ENCODE measurements around the gene RAB31. TPM values are rescaled to one million over a fixed set of nuclear protein-coding genes. Genes with fewer than 3 reads are reported as not detected.

Gene RAB31
- total RNA-seq, 1 experiment from 2014 or later, result 6.1 TPM

DNA sequence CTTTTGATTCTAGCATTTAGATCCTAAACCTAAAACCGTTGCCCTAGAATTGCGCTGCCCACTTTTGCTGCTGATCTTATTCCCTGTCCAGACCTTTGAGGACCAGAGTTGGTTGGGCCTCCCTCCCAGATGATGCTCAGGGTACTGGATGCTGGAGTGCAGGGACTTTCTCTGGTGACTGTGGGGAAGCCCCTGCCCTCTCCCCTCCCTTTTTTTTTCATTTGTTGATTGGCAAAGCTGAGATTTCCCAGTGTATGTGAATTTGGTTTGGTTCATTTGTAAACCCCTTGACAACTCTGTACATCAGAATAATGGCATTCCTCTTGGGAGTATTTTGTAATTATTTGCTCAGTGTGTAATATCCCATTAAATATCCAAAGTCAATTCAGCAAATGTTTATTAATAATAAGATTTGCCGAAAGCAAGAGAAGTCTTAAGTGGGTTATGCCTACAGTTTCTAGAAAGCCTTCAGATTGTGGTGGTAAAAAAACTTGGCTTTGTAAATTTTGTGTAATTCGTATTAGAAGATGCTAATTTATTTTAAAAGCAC lies 28.3 kb downstream of the RAB31 start:
- intact Hi-C loops (cut with micrococcal nuclease; ENCODE audit: unreplicated experiment), result no loop called here
- Histone ChIP-seq H3K4me1 (ENCODE audit: insufficient read depth, low read length, poor library complexity, severe bottlenecking) (peaks cover 10% of the 10 kb centered on the region), H3K27ac (ENCODE audit: low read depth, low read length, poor library complexity, severe bottlenecking) (no peak overlapping the region), H3K36me3 (ENCODE audit: insufficient read depth, low read length, poor library complexity, severe bottlenecking) (no peaks in the 10 kb centered on the region), H3K4me3 (ENCODE audit: low read depth, low read length, poor library complexity, severe bottlenecking) (no peak overlapping the region), H3K27me3 (replicated peaks; ENCODE audit: insufficient read depth, low read depth, low read length, poor library complexity) (no peaks in the 10 kb centered on the region), H3K9me3 (ENCODE audit: low read depth, low read length, poor library complexity, severe bottlenecking) (no peaks in the 10 kb centered on the region)
- CTCF ChIA-PET, result no interaction called here
- BruUV-seq (replicated peaks), result no TSS peak
- DNase-seq (ENCODE audit: low spot score), result no peak
- POLR2A ChIA-PET (ENCODE audit: low non-redundant PET), result no interaction called here
- TF ChIP-seq EZH2 (IDR thresholded peaks at IDR 0.05; ENCODE audit: borderline replicate concordance, low read depth, low read length, poor library complexity, severe bottlenecking) (no peak), CTCF (conservative IDR thresholded peaks at IDR 0.05; ENCODE audit: low read depth, low read length) (no peak)

- Histone ChIP-seq H3K27me3 (replicated peaks; ENCODE audit: insufficient read depth, low read depth, low read length, poor library complexity) (no peaks in the 10 kb centered on the region), H3K36me3 (ENCODE audit: insufficient read depth, low read length, poor library complexity, severe bottlenecking) (no peaks in the 10 kb centered on the region), H3K9me3 (ENCODE audit: low read depth, low read length, poor library complexity, severe bottlenecking) (no peaks in the 10 kb centered on the region), H3K4me3 (ENCODE audit: low read depth, low read length, poor library complexity, severe bottlenecking) (no peak overlapping the region), H3K4me1 (ENCODE audit: insufficient read depth, low read length, poor library complexity, severe bottlenecking) (peaks cover 16% of the 10 kb centered on the region), H3K27ac (ENCODE audit: low read depth, low read length, poor library complexity, severe bottlenecking) (no peak overlapping the region)
- no TSS peak for BruUV-seq (replicated peaks)
- intact Hi-C loops (cut with micrococcal nuclease; ENCODE audit: unreplicated experiment), result no loop called here
- ChIA-PET CTCF (no interaction called here), POLR2A (ENCODE audit: low non-redundant PET) (no interaction called here)
- DNase-seq (ENCODE audit: low spot score), result no peak
- no peak for TF ChIP-seq EZH2 (IDR thresholded peaks at IDR 0.05; ENCODE audit: borderline replicate concordance, low read depth, low read length, poor library complexity, severe bottlenecking)
- no peak for TF ChIP-seq CTCF (conservative IDR thresholded peaks at IDR 0.05; ENCODE audit: low read depth, low read length)
These were observed 28.9 kb downstream of the RAB31 start for GRCh38 chr18:9737006-9737405.

DNA sequence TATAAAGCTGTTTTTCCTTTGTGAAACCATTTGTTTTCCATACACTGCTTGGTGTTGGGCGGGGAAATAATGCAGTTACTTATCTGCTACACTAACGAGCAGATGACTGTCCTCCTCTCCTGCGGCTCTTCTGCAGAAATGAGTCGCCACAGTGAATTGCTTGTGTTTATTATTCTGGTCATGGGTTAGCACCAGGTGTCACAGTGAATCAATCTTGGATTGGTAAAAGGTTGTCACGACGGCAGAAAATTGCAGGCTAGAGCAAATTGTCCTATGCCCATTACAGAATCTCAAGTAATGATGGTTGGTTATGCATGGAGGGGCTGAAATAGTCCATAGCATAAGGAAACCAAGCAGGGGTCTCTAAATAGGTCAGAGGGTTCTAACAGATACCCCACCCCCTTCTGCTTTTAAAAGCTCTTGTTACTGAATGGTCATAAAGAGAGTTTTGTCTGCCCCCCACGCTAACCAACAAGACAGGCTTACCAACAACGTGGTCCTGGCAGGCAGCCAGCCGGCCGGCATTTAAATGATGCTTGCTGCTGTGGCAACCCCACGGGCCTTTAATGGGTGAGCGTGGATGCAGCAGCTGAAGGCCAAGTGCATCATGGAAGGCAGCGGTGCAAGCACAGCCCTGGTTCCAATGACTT lies 29.5 kb downstream of the RAB31 start:
- peaks cover 22% of the 10 kb centered on the region for H3K4me1 ChIP-seq (ENCODE audit: insufficient read depth, low read length, poor library complexity, severe bottlenecking)
- TF ChIP-seq EZH2 (IDR thresholded peaks at IDR 0.05; ENCODE audit: borderline replicate concordance, low read depth, low read length, poor library complexity, severe bottlenecking) (no peak), CTCF (conservative IDR thresholded peaks at IDR 0.05; ENCODE audit: low read depth, low read length) (no peak)
- H3K27me3 ChIP-seq (replicated peaks; ENCODE audit: insufficient read depth, low read depth, low read length, poor library complexity), result no peaks in the 10 kb centered on the region
- no peak overlapping the region for H3K27ac ChIP-seq (ENCODE audit: low read depth, low read length, poor library complexity, severe bottlenecking)
- ChIA-PET CTCF (no interaction called here), POLR2A (ENCODE audit: low non-redundant PET) (no interaction called here)
- H3K9me3 ChIP-seq (ENCODE audit: low read depth, low read length, poor library complexity, severe bottlenecking), result no peaks in the 10 kb centered on the region
- BruUV-seq (replicated peaks), result no TSS peak
- peak; percentile 44 for DNase-seq (ENCODE audit: low spot score)
- H3K4me3 ChIP-seq (ENCODE audit: low read depth, low read length, poor library complexity, severe bottlenecking), result no peak overlapping the region
- H3K36me3 ChIP-seq (ENCODE audit: insufficient read depth, low read length, poor library complexity, severe bottlenecking), result no peaks in the 10 kb centered on the region
- intact Hi-C loops (cut with micrococcal nuclease; ENCODE audit: unreplicated experiment), result no loop called here
